Activated CD4-positive, alpha-beta T cell treated with anti-CD3 and anti-CD28 coated beads, Interleukin-10, Interleukin-2, amounts not matched to agents 100 ng/mL and 50 ng/mL, durations not matched to agents 16 hours and 8 hours (primary cell): Measurements from ENCODE around the gene FSTL4.
A peak's percentile ranks its signal among the peaks of the same experiment; 100 is the strongest.

ENCODE experiments used
- DNase-seq: peaks from one replicate; pipeline ENCODE4 v3.0.0-alpha.2; 2020

The FSTL4 gene

GRCh38 chr5:133612249-133612860, at the start of gene FSTL4:
TSS of gene FSTL4 (minus strand) at chr5:133612541.
- peak; percentile 30 for DNase-seq

GRCh38 chr5:133661389-133661788, 49.0 kb upstream of the FSTL4 start:
- DNase-seq, result no peak

GRCh38 chr5:133658327-133658726, 46.0 kb upstream of the FSTL4 start:
- DNase-seq, result no peak

- DNase-seq, result no peak
Observed at GRCh38 chr5:133657036-133657435, 44.7 kb upstream of the FSTL4 start.

GRCh38 chr5:133655966-133656365, 43.6 kb upstream of the FSTL4 start:
- DNase-seq, result no peak

GRCh38 chr5:133653760-133654049, 41.4 kb upstream of the FSTL4 start:
- DNase-seq, result no peak

GRCh38 chr5:133652951-133653759, 40.8 kb upstream of the FSTL4 start:
- no peak for DNase-seq

- DNase-seq, result no peak
Observed at GRCh38 chr5:133644000-133644865, 31.9 kb upstream of the FSTL4 start.

GRCh38 chr5:133643365-133643764, 31.0 kb upstream of the FSTL4 start:
- no peak for DNase-seq

- DNase-seq, result no peak
Observed at GRCh38 chr5:133642153-133642722, 29.9 kb upstream of the FSTL4 start.

GRCh38 chr5:133641683-133642082, 29.3 kb upstream of the FSTL4 start:
- no peak for DNase-seq

GRCh38 chr5:133639850-133640528, 27.6 kb upstream of the FSTL4 start:
- DNase-seq, result no peak

- DNase-seq, result no peak
Observed at GRCh38 chr5:133638436-133638835, 26.1 kb upstream of the FSTL4 start.

- no peak for DNase-seq
Observed at GRCh38 chr5:133637206-133637605, 24.9 kb upstream of the FSTL4 start.

- peak; percentile 7 for DNase-seq
Observed at GRCh38 chr5:133635051-133635450, 22.7 kb upstream of the FSTL4 start.

- DNase-seq, result peak; percentile 13
Observed at GRCh38 chr5:133627180-133627579, 14.8 kb upstream of the FSTL4 start.

- no peak for DNase-seq
Observed at GRCh38 chr5:133624316-133624715, 12.0 kb upstream of the FSTL4 start.

GRCh38 chr5:133618141-133618540, 5.8 kb upstream of the FSTL4 start:
- no peak for DNase-seq

- no peak for DNase-seq
Observed at GRCh38 chr5:133613743-133614142, 1.4 kb upstream of the FSTL4 start.

GRCh38 chr5:133613184-133613583, 843 bp upstream of the FSTL4 start:
- no peak for DNase-seq

- DNase-seq, result no peak
Observed at GRCh38 chr5:133611357-133612248, 738 bp downstream of the FSTL4 start.
